HCT116 (cell line): ENCODE data around the gene ZNF474.
"Not testable (repeated sequence)": the region's sequence is repeated elsewhere in the genome, so short reads cannot be mapped to it uniquely, and the experiment has no call there.

Source experiments
- ELF1 ChIP-seq: IDR thresholded peaks from 2 replicates; pipeline ENCODE4 v1.6.1; 2012; ENCODE audit warnings: low read depth, borderline replicate concordance
- JUND ChIP-seq: IDR thresholded peaks from 2 replicates; pipeline ENCODE4 v1.6.1; 2012
- POLR2A ChIP-seq: IDR thresholded peaks from 2 replicates; pipeline ENCODE4 v1.7.0; 2011; ENCODE audit warnings: borderline replicate concordance; ENCODE audit not compliant: insufficient read depth, insufficient read length; ENCODE audit errors: extremely low read depth
- POLR2AphosphoS5 ChIP-seq: IDR thresholded peaks from 2 replicates; pipeline ENCODE4 v1.6.1; 2011; ENCODE audit warnings: mild to moderate bottlenecking, low read depth, low read length, moderate library complexity
- SIN3A ChIP-seq: IDR thresholded peaks from 2 replicates; pipeline ENCODE4 v1.6.1; 2012; ENCODE audit warnings: low read depth
- SP1 ChIP-seq: IDR thresholded peaks from 2 replicates; pipeline ENCODE4 v1.6.1; 2012; ENCODE audit warnings: low read depth
- TF ChIP-seq, protein P1 (sequence below), 3 experiments: fragments of 200-600 bp in 1 of 3; sonication (generic) in 1 of 3; IDR thresholded peaks in 2 of 3; conservative IDR thresholded peaks in 1 of 3; 2 replicates each; pipeline ENCODE4 v1.5.1; 2012 to 2017; ENCODE audit warnings: low read depth in 2 of 3, low read length in 2 of 3, antibody characterized with exemption in 1 of 3, borderline replicate concordance in 1 of 3, control low read depth in 1 of 3, mild to moderate bottlenecking in 1 of 3, mixed read lengths in 1 of 3, mixed run types in 1 of 3, moderate library complexity in 1 of 3; ENCODE audit not compliant: insufficient read depth in 1 of 3

DNA sequence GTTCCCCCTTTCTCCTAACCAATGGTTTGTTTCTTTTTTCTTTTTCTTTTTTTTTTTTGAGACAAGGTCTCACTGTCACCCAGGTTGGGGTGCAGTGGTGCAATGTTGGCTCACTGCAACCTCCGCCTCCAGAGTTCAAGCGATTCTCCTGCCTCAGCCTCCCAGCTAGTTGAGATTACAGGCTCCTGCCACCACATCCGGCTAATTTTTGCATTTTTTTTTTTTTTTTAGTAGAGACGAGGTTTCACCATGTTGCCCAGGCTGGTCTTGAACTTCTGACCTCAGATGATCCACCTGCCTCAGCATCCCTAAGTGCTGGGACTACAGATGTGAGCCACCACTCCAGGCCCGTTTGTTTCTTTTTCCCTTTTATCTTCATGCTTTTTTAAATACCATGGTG is 35.1 kb upstream of the ZNF474 start:
- TF ChIP-seq, protein P1, sequence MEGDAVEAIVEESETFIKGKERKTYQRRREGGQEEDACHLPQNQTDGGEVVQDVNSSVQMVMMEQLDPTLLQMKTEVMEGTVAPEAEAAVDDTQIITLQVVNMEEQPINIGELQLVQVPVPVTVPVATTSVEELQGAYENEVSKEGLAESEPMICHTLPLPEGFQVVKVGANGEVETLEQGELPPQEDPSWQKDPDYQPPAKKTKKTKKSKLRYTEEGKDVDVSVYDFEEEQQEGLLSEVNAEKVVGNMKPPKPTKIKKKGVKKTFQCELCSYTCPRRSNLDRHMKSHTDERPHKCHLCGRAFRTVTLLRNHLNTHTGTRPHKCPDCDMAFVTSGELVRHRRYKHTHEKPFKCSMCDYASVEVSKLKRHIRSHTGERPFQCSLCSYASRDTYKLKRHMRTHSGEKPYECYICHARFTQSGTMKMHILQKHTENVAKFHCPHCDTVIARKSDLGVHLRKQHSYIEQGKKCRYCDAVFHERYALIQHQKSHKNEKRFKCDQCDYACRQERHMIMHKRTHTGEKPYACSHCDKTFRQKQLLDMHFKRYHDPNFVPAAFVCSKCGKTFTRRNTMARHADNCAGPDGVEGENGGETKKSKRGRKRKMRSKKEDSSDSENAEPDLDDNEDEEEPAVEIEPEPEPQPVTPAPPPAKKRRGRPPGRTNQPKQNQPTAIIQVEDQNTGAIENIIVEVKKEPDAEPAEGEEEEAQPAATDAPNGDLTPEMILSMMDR (IDR thresholded peaks at IDR 0.05 in 2 of 3, conservative IDR thresholded peaks at IDR 0.05 in 1 of 3; ENCODE audit: borderline replicate concordance in 1 of 3, insufficient read depth in 1 of 3, low read depth in 2 of 3, low read length in 2 of 3), result not testable (repeated sequence)
- not testable (repeated sequence) for TF ChIP-seq SP1, POLR2A, SIN3A, JUND, ELF1, POLR2AphosphoS5
